PFSK-1 (cell line): ENCODE measurements around the gene LYPLA2.

ENCODE experiments used
- POLR2AphosphoS5 ChIP-seq: IDR thresholded peaks from 2 replicates; pipeline ENCODE4 v1.6.1; 2012; ENCODE audit warnings: low read depth, mild to moderate bottlenecking, control low read depth, low read length, moderate library complexity
- REST ChIP-seq, 2 experiments: IDR thresholded peaks; 2 replicates each; pipeline versions ENCODE4 v1.6.1 to v1.8.0; 2011 to 2012; ENCODE audit warnings: low read depth in 2 of 2, low read length in 2 of 2, control low read depth in 1 of 2, inconsistent platforms in 1 of 2, mild to moderate bottlenecking in 1 of 2, moderate library complexity in 1 of 2; ENCODE audit not compliant: insufficient read depth in 1 of 2
- SIN3A ChIP-seq: IDR thresholded peaks from 2 replicates; pipeline ENCODE4 v1.6.1; 2012; ENCODE audit warnings: mild to moderate bottlenecking, low read length, moderate library complexity, borderline replicate concordance; ENCODE audit not compliant: insufficient read depth
- TAF1 ChIP-seq: IDR thresholded peaks from 2 replicates; pipeline ENCODE4 v1.6.1; 2012; ENCODE audit warnings: low read length, control low read depth, borderline replicate concordance; ENCODE audit not compliant: insufficient read depth

- no peak for TF ChIP-seq TAF1
- no peak for TF ChIP-seq SIN3A
- TF ChIP-seq POLR2AphosphoS5, result no peak
- no peak for TF ChIP-seq REST (IDR thresholded peaks at IDR 0.05; ENCODE audit: insufficient read depth in 1 of 2, low read depth in 2 of 2, low read length in 2 of 2)
Observed at GRCh38 chr1:23742670-23743286, 48.2 kb upstream of the LYPLA2 start.
